ENCODE measurements around the gene HOXD11.

The HOXD11 gene

DNA sequence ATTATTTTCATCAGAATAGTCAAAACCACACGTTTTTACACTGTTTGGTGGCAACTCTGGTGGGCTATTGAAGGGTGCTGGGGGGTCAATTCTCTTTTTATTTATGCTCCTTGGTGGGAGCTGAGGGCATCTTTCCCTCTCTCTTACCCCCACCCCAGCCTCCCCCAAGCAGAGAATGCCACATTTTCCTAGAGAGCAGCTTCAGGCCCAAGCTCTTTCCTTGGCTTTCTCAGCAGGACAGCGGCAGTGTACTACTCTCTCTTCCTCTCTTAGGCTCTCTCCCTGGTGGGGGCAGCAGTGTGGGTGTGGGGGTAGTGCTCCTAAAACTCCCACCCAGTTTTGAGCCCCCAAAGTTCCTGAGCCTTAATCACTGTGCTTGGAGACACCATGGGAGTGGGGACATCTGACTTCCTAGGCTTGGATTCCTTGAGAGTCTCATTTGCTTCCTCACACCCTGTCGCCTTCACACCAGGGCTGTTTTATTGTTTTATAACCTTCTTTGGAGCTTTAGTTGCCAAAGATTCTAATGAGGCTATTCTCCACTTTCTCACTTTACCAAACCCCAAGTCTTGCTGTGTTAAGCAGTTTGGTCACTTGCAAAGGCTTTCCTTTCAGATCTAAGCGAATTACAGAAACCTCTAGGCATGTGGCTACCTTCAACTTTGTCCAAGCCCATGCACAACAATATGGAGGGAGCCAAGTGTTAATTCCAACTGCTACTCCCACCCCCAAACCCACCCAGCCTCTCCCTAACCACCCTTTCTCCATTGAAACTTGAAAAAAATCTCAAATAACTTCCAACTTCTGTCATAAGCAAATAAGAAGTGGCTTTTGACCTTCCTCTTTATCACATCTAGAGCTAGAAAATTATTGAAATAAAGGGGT lies 38.2 kb downstream of the HOXD11 start:
- Histone ChIP-seq H4K20me1 (ENCODE audit: insufficient read depth, low read length) (no peaks in the 10 kb centered on the region), H2AFZ (ENCODE audit: low read depth, low read length) (no peak overlapping the region), H3K36me3 (replicated peaks; ENCODE audit: low read depth, low read length) (no peaks in the 10 kb centered on the region), H3K4me1 (ENCODE audit: low read length) (0 out of 2 replicates have a peak, but pooled peaks cover 5% of the 10 kb centered on the region), H3K27me3 (ENCODE audit: low read depth, low read length) (peaks cover 3% of the 10 kb centered on the region; the same call in 1 of the 2 replicates), H3K27ac (ENCODE audit: low read length) (no peak overlapping the region), H3K79me2 (ENCODE audit: low read length) (no peaks in the 10 kb centered on the region), H3K4me2 (ENCODE audit: low read length) (no peak overlapping the region), H3K9me3 (ENCODE audit: insufficient read depth, low read length) (no peaks in the 10 kb centered on the region), H3K4me3 (ENCODE audit: low read length) (no peak overlapping the region), H3K9ac (ENCODE audit: low read length) (no peak overlapping the region)
- TF ChIP-seq, protein P1, sequence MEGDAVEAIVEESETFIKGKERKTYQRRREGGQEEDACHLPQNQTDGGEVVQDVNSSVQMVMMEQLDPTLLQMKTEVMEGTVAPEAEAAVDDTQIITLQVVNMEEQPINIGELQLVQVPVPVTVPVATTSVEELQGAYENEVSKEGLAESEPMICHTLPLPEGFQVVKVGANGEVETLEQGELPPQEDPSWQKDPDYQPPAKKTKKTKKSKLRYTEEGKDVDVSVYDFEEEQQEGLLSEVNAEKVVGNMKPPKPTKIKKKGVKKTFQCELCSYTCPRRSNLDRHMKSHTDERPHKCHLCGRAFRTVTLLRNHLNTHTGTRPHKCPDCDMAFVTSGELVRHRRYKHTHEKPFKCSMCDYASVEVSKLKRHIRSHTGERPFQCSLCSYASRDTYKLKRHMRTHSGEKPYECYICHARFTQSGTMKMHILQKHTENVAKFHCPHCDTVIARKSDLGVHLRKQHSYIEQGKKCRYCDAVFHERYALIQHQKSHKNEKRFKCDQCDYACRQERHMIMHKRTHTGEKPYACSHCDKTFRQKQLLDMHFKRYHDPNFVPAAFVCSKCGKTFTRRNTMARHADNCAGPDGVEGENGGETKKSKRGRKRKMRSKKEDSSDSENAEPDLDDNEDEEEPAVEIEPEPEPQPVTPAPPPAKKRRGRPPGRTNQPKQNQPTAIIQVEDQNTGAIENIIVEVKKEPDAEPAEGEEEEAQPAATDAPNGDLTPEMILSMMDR (IDR thresholded peaks at IDR 0.05; ENCODE audit: low read depth, low read length): no peak
- no peak for TF ChIP-seq EZH2phosphoT487 (IDR thresholded peaks at IDR 0.05; ENCODE audit: low read depth)

DNA sequence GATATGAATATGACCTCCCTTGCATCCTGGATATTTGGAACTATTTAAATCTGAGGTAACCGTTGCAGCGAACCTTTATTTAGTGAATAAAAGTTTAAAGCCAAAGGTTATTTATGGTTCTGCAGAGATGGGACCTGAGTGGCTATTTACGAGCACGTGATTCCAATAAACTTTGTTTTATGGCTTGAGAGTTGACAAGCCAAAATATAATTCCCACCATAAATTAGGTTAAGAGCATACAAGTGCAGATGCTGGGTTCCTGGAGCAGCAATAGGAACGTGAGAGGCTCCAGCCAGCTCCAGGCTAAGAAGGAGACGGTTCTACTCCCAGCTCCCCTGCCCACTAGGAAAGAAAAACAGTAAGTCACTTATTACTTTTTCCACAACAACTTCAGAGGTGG lies 39.0 kb downstream of the HOXD11 start:
- Histone ChIP-seq H3K9ac (ENCODE audit: low read length) (no peak overlapping the region), H3K9me3 (ENCODE audit: insufficient read depth, low read length) (no peaks in the 10 kb centered on the region), H3K4me3 (ENCODE audit: low read length) (no peak overlapping the region), H3K27me3 (ENCODE audit: low read depth, low read length) (peaks cover 3% of the 10 kb centered on the region; the same call in 1 of the 2 replicates), H4K20me1 (ENCODE audit: insufficient read depth, low read length) (no peaks in the 10 kb centered on the region), H3K36me3 (replicated peaks; ENCODE audit: low read depth, low read length) (no peaks in the 10 kb centered on the region), H3K79me2 (ENCODE audit: low read length) (no peaks in the 10 kb centered on the region), H3K4me1 (ENCODE audit: low read length) (no peaks in the 10 kb centered on the region), H3K4me2 (ENCODE audit: low read length) (no peak overlapping the region), H2AFZ (ENCODE audit: low read depth, low read length) (no peak overlapping the region), H3K27ac (ENCODE audit: low read length) (no peak overlapping the region)
- no peak for TF ChIP-seq EZH2phosphoT487 (IDR thresholded peaks at IDR 0.05; ENCODE audit: low read depth)
- TF ChIP-seq, protein P1 (IDR thresholded peaks at IDR 0.05; ENCODE audit: low read depth, low read length): no peak

DNA sequence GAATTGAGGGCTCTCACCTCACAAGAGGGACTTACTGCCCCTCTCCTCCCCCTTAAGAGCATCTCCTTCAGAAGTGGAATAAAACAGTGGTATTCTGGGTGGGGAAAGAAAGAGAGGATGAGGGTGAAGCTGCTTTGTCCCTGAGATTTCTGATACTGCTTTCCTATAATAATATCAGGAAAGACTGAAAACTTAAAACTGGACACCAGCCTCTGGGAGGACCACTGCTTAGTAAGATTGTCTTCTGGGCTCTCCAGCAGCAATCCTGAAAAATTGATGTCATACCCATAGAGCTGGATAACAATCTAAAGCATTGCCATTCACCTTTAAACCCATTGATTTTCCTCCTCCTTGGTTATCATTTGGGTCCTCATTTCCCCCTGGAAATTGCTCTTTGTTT lies 39.6 kb downstream of the HOXD11 start:
- H3K27me3 ChIP-seq (ENCODE audit: low read depth, low read length): peaks cover 3% of the 10 kb centered on the region; the same call in 1 of the 2 replicates

DNA sequence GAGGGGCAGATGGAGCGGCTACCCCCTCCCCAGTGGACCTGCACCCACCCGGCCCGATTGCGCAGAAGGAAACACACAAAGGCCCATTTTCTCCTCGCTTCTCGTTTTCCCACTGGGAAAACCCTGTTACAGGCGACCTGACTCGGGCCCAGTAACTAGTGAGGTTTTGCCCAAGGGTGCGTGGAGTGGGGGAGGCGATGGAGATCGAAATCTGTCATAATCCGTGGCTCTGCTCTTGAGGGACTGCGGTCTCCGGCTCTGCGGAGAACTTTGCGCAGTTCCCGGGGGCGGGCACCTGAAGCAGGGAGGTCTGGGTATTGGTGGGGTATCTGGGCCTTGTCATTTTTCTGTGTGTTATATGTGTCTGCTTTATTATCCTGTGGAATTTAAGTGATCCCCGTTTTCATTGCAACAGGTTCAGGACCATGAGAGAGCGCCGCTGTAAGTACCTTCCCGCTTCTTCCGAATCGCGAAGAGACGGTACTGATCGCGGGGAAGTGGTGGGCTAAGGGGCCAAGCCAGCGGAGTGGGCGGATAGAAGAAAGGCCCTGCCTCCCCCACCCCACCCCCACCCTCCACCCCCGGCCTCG lies 40.2 kb downstream of the HOXD11 start:
- H2AFZ ChIP-seq (ENCODE audit: low read depth, low read length): no peak overlapping the region
- H3K27ac ChIP-seq (ENCODE audit: low read length): no peak overlapping the region
- no peaks in the 10 kb centered on the region for H4K20me1 ChIP-seq (ENCODE audit: insufficient read depth, low read length)
- no peak for TF ChIP-seq EZH2phosphoT487 (IDR thresholded peaks at IDR 0.05; ENCODE audit: low read depth)
- TF ChIP-seq, protein P1 (IDR thresholded peaks at IDR 0.05; ENCODE audit: low read depth, low read length): no peak
- no peaks in the 10 kb centered on the region for H3K9me3 ChIP-seq (ENCODE audit: insufficient read depth, low read length)
- no peak overlapping the region for H3K9ac ChIP-seq (ENCODE audit: low read length)
- H3K27me3 ChIP-seq (ENCODE audit: low read depth, low read length): peaks cover 3% of the 10 kb centered on the region; the same call in 1 of the 2 replicates
- no peaks in the 10 kb centered on the region for H3K79me2 ChIP-seq (ENCODE audit: low read length)
- H3K4me1 ChIP-seq (ENCODE audit: low read length): no peaks in the 10 kb centered on the region
- no peak overlapping the region for H3K4me2 ChIP-seq (ENCODE audit: low read length)
- H3K4me3 ChIP-seq (ENCODE audit: low read length): no peak overlapping the region
- no peaks in the 10 kb centered on the region for H3K36me3 ChIP-seq (replicated peaks; ENCODE audit: low read depth, low read length)

More for the DNA sequence above, 39.6 kb downstream of the HOXD11 start:
- Histone ChIP-seq H2AFZ (ENCODE audit: low read depth, low read length) (no peak overlapping the region), H3K4me3 (ENCODE audit: low read length) (no peak overlapping the region), H3K4me2 (ENCODE audit: low read length) (no peak overlapping the region), H3K36me3 (replicated peaks; ENCODE audit: low read depth, low read length) (no peaks in the 10 kb centered on the region), H3K9ac (ENCODE audit: low read length) (no peak overlapping the region), H4K20me1 (ENCODE audit: insufficient read depth, low read length) (no peaks in the 10 kb centered on the region), H3K27ac (ENCODE audit: low read length) (no peak overlapping the region), H3K79me2 (ENCODE audit: low read length) (no peaks in the 10 kb centered on the region), H3K4me1 (ENCODE audit: low read length) (no peaks in the 10 kb centered on the region), H3K9me3 (ENCODE audit: insufficient read depth, low read length) (no peaks in the 10 kb centered on the region)
- TF ChIP-seq, protein P1 (IDR thresholded peaks at IDR 0.05; ENCODE audit: low read depth, low read length): no peak
